GM21723 (cell line): ENCODE results near the gene ZGPAT.

Experiments used
- ATAC-seq: cut with Tn5 transposase; IDR thresholded peaks from one replicate; pipeline ENCODE4 v1.9.1; 2021; ENCODE audit warnings: mild to moderate bottlenecking, moderate library complexity; ENCODE audit not compliant: unreplicated experiment

ZGPAT gene

DNA sequence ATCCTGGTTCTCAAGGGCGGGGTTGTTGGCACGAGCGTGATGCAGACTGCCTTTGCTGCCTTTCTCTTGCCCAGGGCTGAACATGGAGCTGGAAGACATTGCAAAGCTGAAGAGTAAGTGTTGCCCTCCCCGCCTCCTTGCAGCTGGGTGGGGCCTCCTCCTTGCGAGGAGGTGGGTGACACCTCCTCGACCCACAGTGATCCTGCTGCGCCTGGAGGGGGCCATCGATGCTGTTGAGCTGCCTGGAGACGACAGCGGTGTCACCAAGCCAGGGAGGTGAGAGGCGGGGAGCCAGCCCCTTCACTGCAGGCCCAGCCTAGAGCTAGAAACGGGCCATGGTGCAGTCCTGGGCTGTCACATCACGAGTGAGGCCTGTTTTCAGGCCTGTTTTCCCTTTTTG is 29.8 kb upstream of the ZGPAT start:
- no peak for ATAC-seq

DNA sequence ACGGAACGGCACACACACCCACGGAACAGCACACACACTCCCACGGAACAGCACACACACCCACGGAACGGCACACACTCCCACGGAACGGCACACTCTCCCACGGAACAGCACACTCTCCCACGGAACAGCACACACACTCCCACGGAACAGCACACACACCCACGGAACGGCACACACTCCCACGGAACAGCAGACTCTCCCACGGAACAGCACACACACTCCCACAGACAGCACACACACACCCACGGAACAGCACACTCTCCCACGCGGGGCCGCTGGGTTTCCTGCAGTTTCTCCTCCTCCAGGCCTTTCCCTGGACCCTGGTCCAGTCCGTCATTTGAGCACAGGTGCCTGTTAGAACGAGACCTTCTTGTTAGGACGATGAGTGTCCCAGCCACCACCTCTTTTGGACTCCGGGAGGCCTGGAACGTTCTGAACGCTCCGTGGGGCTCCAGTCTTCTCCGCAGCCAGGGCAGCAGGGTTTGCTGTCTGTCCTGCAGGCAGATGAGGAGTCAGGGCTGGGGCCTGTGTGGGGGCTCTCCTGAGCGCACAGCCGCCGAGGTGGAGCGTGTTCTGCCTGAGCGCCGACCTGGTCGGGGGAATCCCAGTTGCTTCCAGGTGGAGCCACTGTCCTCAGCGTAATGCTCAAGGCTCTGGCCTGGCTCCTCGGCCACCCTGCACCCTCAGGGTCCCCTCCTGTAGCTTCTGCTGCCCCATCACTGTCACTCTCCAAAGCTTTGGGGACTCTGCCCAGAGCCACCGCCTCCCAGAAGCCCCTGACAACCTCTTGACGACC is 29.0 kb upstream of the ZGPAT start:
- no peak for ATAC-seq

DNA sequence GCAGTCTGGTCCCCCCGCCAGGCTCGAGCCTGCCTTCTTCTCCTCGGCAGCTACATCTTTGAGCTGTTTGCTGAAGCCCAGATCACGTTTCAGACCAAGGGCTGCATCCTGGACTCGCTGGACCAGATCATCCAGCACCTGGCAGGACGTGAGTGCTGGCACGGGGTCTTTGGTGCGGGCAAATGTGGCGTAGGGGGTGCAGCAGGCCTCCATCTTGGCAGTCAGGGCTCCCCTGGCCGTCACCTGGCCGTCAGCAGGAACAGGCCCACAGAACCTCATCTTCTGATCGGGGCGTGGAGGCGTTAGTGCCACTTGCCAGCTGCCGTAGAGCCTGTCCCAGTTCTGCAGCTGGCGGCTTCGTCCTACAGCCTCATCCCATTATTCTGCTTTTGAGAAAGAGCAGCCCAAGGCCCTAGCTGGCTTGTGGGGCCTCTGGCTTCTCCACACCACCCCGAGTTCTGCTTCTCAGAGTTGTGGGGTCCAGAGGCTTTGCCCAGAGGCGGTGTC is 28.0 kb upstream of the ZGPAT start:
- ATAC-seq = no peak

DNA sequence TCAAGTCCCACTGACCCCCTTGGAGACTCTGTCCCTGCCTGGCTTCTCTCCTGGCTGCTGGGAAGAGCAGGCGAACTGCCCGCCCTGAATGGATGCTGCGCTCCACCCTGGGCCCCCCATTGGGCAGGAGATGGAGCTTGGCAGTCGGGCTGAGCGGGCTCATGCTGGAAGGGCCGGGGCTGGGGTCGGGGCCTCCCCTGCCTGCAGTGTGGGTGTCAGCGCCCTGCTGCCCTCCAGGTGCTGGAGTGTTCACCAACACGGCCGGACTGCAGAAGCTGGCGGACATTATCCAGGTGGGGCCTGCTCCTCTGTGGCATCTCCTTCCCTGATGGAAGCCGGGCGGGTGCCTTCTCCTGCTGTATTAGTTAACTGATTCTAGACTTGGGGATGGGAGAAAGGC is 27.4 kb upstream of the ZGPAT start:
- no peak for ATAC-seq

DNA sequence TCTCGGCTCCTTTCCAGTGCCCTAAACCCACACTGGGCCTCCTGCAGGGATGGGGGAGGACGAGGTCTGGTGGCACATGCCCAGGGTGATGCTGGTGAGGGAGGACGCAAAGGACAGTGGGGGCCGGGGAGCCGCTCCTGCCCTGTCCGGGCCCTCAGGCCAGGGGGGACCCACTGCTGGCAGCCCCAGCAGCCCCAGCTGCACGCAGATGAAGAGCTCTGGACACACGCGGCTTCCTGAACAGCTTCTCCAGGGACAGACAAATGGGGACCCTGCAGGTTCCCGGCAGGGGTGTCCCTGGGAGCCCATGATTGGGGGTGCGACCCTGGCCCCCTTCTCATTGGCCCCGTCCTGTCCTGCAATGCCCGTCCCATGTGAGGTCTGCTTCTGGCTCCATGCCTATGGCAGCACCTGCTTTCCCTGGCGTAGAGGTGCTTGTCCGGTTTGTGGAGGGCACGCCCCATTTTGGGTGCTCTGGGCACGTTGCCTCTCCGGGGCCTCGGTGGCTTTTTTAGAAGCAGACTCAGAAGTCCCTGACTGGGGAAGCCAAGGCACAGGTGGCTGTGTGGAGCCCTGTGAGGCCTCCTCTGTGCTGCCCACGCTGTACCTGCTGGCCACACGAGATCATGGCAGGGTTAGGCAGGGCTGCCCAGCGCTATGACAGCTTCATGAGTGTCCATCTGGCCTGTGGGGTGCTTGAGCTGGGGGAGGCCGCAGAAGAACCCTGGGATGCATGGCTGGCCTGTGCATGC is 26.8 kb upstream of the ZGPAT start:
- no peak for ATAC-seq

DNA sequence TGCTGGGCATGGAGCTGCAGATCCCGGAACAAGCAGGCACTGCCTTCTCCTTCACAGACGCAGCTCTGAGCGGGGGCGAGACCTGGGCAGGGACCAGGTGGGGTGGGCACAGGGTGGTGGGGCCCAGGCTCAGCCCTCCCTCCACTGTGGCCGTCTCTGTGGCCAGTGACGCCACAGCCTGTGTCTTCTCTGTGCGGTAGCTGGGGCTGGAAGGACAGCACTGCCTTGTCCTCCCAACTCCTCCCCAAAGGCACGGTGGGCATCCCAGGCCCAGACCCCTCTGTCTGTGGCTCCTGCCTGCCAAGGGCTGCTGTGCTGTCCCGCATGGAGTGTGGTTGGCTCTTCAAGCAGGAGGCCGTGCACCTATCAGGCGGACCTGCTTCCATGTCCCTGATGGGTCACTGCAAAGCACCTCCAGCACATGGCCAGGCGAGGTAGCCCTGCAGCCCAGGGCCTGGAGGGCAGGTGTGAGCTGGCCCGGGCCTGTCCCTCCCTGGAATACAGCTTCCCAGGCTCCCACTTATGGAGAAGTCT is 26.2 kb upstream of the ZGPAT start:
- ATAC-seq = no peak

DNA sequence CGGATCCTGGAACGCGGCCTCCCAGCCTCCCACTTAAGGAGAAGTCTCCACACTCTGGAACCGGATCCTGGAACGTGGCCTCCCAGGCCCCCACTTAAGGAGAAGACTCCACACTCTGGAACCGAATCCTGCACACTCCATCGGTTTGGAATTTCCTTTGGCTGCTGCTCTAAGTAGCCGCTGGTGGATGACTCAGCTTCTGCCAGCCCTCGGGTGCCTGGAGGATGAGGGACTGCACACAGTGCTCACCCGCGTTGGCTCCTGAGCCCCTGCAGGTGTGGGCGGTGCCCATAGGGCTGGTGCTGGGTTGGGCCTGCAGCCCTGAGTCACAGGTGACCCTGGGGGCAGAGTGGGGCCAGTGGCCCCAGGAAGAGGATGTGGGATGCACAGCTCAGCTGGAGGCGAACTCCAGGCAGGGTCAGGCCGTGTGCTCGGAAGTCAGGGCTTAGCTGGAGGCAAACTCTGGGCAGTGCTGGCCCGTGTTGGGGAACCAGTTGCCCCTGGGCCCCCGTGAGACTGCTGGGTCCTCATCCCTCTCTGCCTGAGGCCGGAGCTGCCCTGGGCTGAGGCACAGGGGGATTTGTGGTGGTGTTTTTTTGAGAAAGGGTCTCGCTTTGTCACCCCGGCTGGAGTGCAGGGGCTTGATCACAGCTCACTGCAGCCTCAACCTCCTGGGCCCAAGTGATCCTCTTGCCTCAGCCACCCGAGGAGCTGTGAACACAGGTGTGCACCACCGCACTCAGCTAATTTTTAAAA is 25.3 kb upstream of the ZGPAT start:
- no peak for ATAC-seq

DNA sequence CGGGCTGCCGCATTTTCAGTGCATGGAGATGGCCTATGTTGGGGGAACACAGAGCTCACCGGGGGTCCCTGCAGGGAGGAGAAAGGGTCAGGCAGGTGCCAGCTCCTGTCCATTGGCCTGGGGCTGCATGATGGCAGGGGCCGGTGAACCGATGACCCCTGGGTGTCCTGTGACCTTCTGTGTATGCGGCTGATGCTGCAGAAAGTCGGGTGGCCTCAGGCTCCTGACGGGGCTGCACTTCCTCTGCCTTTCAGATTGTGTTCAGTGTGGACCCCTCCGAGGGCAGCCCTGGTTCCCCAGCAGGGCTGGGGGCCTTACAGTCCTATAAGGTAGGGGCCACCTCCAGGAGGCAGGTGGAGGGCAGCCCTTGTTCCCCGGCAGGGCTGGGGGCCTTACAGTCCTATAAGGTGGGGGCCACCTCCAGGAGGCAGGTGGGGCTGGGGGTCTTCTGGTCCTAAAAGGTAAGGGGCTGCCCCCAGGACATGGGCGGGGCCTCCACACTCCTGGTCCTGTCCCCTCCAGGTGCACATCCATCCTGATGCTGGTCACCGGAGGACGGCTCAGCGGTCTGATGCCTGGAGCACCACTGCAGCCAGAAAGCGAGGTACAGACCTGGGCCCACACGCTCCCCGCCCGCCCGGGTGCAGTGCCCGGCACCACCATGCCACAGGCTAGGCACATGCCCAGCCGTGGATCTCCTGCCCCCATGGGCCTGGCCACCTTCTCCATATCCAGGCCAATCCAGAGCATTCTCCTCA is 22.4 kb upstream of the ZGPAT start:
- ATAC-seq = no peak

DNA sequence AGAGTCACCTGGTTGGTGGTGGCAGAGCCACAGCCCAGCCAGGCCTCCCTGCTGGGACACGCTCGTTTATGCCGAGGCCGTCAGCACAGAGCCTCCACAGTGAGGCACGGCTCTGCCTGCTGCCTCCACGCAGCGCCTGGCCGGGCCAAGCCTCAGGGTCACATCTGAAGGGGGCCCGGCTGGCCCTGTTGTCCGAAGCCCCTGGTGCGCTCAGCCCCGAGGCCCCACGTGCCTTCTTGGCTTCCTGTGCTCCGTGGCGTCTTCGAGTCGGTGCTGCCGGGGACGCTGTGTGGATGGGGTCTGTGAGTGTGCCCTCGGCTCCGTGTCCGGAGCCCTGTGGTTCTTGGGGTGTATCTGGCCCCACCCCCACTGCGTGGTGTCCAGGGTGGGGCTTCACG is 21.7 kb upstream of the ZGPAT start:
- ATAC-seq = no peak

DNA sequence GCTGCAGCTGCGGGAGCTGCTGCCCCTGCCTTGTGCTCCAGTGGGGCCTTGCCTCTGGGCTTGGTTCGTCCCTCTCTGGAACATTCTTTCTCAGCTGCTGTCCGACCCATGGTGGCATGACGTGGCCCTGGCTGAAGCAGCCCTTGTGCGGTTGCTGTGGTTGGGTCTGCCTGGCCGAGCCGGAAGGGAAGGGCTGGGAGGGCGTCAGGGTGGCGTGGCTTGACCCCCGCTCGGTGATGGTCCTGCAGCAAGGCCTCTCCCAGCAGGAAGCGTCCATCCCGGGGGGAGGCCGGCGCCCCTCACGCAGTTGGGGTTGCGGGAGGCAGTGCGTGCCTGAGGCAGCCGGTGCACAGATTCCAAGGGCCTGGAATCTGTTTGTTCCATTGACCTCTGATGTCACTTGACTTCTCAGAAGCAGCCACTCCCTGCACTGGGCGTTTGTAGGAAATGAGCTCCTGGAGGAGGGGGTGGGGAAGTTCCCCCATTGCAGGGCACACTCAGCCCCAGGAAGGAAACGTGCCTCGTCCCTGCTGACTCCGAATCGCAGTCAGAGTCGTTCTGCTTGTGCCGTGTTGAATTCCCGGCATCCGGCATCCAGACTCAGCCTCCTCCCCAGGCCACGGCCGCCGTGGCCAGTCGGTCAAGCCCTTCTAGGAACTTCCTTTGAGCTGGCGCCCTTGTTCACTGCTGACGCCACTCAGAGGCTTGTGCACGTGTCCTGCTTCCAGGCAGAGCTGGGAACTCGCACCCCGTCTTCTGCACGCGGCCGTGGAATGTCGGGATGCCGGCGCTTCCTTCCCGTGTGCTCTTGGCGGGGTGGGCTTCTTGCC is 21.1 kb upstream of the ZGPAT start:
- ATAC-seq = no peak

DNA sequence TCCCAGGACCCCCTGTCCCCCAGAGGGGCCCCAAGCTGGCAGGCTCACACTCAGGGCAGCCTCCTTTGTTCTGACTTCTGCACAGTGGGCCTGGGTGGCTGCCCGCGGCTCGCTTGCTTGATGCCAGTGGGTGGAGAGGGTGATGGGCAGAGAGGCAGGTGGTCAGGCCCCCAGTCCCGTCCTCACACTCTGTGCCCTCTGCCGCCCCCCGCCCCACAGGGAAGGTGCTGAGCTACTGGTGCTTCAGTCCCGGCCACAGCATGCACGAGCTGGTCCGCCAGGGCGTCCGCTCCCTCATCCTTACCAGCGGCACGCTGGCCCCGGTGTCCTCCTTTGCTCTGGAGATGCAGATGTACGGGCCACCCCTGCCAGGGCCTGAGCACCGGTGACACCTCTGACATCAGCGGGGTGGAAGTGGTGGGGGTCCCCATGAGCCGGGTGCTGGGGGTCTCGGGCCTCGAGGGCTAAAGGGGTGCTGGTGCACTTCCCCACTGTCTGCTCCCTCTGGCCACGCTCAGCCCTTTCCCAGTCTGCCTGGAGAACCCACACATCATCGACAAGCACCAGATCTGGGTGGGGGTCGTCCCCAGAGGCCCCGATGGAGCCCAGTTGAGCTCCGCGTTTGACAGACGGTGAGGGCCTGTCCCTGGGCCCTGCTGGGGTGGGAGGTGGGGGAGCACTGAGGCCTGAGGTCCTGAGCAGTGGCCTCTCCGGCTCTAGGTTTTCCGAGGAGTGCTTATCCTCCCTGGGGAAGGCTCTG is 20.2 kb upstream of the ZGPAT start:
- no peak for ATAC-seq

DNA sequence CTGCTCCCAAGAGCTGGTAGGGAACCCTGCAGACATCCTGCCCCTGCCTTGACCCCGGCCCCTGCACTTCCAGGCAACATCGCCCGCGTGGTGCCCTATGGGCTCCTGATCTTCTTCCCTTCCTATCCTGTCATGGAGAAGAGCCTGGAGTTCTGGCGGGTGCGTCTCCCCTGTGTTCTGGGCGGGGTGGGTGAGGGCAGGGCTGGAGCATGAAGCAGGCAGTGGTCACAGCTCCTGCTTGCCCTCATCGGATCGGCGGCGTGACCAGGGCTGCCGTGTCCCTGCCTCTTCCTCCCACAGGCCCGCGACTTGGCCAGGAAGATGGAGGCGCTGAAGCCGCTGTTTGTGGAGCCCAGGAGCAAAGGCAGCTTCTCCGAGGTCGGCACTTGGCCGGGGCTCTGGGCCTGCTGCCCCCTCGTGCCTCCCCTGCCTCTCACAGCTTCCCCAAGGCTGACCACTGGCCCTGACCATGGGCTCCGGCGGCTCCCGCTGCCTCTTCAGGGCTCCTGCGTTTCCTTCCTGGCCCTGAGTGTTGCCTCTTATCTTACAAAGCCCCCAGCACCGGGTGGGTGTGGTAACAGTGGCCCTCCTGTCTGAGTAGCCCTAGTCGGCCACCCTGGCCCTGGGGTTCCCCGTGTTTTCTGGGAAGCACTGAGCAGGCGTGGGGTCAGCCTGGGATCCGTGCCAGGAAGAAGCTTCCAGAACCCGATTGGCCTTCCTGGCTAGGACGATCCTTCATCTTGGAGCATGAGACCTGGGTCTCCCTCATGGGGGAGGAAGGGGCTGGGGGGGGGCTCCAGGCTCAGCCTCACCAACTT is 19.4 kb upstream of the ZGPAT start:
- no peak for ATAC-seq

DNA sequence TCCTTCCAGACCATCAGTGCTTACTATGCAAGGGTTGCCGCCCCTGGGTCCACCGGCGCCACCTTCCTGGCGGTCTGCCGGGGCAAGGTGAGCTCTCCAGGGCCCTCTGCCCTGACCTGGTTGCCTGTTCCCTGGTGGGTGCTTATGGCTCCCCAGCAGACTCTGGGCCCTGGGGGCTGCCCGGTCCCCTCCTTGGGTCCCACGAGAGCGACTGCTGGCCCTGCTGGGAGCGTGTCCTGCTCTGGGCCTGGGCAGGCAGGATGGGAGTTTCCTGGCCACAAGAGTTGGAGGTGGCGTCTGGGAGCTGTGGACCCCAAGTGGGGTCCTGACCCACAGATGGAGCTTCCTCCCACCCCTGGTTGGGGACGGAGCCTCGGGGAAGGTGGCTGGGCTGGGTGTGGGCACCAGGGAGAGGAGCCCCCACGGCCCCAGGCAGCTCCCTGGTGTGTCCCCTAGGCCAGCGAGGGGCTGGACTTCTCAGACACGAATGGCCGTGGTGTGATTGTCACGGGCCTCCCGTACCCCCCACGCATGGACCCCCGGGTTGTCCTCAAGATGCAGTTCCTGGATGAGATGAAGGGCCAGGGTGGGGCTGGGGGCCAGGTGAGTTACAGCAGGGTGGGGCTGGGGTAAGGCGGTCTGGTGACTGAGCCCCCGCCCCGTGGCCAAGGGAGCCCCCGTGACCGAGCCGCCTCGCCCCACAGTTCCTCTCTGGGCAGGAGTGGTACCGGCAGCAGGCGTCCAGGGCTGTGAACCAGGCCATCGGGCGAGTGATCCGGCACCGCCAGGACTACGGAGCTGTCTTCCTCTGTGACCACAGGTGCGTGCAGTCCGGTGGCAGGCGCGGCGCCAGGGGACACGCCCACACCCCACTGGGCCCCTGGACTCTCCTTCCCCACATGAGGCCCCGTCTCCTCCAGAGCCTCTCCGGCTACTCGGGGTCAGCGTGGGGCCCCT is 18.5 kb upstream of the ZGPAT start:
- no peak for ATAC-seq

DNA sequence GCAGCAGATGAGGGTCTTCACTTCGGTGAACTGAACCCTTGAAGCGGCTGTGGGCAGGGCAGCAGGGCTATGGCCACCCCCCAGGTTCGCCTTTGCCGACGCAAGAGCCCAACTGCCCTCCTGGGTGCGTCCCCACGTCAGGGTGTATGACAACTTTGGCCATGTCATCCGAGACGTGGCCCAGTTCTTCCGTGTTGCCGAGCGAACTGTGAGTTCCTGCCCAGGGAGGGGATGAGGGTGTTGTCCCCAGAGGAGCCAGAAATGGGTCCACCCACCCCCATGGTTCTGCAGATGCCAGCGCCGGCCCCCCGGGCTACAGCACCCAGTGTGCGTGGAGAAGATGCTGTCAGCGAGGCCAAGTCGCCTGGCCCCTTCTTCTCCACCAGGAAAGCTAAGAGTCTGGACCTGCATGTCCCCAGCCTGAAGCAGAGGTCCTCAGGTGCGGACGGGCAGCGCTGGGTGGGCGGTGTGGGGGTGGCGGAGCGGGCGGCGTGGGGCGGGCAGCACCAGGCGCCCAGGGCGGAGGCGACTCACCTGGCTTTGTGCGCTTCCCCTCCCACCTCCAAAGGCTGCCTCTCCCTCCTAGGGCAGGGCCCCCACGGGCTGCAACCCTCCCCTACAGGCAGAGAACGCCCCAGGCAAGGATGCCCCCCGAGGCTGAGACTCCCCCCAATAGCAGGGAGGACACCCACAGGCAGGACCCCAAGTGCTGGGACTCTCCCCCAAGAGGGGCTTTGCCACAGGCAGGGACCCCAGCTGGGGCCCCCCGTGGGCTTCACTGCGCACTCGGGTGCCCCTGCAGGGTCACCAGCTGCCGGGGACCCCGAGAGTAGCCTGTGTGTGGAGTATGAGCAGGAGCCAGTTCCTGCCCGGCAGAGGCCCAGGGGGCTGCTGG is 17.6 kb upstream of the ZGPAT start:
- ATAC-seq = no peak

DNA sequence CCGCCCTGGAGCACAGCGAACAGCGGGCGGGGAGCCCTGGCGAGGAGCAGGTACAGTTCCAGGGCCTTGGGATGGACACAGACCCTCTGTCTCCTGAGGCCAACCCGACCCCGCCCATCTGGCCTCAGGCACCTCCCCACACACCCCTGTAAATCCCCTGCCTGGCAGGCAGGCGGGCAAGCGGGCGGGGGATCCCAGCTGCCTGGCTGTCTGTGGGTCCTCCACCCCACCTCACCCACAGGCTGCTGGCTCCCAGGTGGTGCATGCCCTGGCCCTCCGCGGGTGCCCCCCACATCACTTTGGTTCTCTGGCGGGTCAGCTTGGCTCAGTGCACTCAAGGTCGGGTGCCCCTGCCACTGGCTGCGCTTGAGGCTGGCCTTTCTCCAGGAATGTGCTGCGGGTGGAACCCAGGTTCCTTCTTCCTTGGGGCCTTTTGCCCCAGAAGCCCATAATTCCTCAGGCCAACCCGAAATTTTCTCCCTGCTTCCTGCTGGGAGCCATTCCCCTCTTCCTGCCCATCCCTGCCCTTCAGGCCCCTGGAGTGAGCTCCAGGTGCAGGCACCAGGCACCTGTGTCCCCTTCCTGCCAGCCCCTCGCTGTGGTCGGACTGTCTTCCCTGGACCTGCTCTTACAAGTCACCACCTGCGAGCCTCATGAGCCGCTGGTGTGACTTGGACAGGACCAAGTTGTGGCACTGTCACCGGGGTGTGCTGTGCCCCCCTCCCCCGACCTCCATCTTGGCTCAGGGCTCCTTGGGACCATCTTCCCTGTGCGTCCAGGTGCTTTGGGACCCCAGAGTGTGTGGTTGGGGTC is 16.7 kb upstream of the ZGPAT start:
- no peak for ATAC-seq
